Stomach smooth muscle (tissue), 2 donors: ENCODE measurements around the gene TNNI3.

Source experiments
- H3K27ac ChIP-seq: one replicate; pipeline ENCODE4 v1.7.0; 2013; ENCODE audit warnings: mild to moderate bottlenecking, low read length, inconsistent platforms
- H3K27me3 ChIP-seq, 2 donors: one replicate each; pipeline ENCODE4 v1.7.0; 2013; ENCODE audit warnings: low read length in 2 of 2; ENCODE audit not compliant: insufficient read depth in 2 of 2, control insufficient read depth in 1 of 2
- H3K36me3 ChIP-seq, 2 donors: one replicate each; pipeline ENCODE4 v1.7.0; 2013; ENCODE audit warnings: low read length in 2 of 2; ENCODE audit not compliant: control insufficient read depth in 2 of 2, insufficient read depth in 2 of 2
- H3K4me1 ChIP-seq: one replicate; pipeline ENCODE4 v1.7.0; 2013; ENCODE audit warnings: low read length; ENCODE audit not compliant: control insufficient read depth, insufficient read depth
- H3K4me3 ChIP-seq, 2 donors: one replicate each; pipeline ENCODE4 v1.7.0; 2013; ENCODE audit warnings: low read length in 2 of 2
- H3K9ac ChIP-seq, 2 donors: one replicate each; pipeline ENCODE4 v1.7.0; 2013; ENCODE audit warnings: low read length in 2 of 2, mild to moderate bottlenecking in 1 of 2
- H3K9me3 ChIP-seq, 2 donors: one replicate each; pipeline ENCODE4 v1.7.0; 2013; ENCODE audit warnings: low read length in 2 of 2; ENCODE audit not compliant: control insufficient read depth in 2 of 2
- donor health status: healthy.
- donor health status: Pancreatic carcinoma.

Gene TNNI3

DNA sequence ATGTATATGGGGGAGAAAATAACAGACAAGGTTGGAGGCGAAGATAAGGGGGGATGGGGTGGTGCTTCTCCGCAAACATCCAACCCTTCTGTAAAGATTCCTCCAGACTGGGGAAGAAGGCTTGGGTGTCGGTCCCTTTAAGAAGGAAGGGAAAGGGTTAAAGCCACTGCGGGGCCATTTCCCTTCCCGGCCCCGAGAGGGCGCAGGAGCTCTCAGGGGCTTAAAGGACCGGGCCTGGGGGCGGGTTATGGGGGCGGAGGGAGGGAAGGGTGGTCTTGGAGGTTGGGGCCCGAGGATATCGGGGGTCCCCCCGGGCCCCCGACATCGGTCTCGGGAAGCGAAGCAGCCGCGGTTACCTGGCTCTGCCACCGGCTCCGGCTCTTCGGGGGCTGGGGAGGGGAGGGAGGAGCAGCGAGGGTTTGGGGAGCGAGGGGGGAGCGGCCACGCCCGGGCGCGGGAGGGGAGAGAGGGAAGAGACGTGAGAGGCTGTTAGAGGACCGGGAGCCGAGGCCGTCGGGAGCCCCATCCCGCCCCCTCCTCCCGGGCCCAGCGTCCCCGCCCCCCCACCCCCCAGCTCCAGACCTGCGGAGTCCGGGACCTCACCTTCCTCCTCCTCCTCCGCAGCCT, 11.3 kb downstream of the TNNI3 start:
- H3K36me3 ChIP-seq = no peaks in the 10 kb centered on the region
- H3K27ac ChIP-seq = no peak overlapping the region
- peaks cover 54 to 55% of the 10 kb centered on the region in 2 donors for H3K27me3 ChIP-seq
- peaks cover under 1% of the 10 kb centered on the region for H3K4me1 ChIP-seq
- H3K9ac ChIP-seq = no peak overlapping the region
- H3K4me3 ChIP-seq = no peak overlapping the region
- no peaks in the 10 kb centered on the region for H3K9me3 ChIP-seq

DNA sequence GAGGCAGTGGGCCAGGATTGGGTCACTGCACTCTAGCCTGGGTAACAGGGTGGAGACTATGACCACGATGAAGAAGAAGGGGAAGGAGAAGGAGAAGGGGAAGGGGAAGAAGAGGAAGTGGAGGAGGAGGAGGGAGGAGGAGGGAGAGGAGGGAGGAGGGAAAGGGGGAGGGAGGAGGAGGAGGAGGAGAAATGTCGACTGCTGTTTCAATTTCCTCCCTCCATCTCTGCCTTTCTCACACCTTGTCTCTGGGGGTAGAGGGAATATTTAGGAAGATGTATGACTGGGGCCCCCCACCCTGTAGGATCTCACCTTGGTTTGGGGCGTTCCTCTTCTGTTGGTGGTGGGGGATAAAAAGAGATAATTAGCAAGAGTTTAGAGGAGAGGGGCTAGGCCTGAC, 12.3 kb downstream of the TNNI3 start:
- H3K4me3 ChIP-seq = no peak overlapping the region
- no peak overlapping the region for H3K27ac ChIP-seq
- no peaks in the 10 kb centered on the region for H3K36me3 ChIP-seq
- no peak overlapping the region for H3K9ac ChIP-seq
- peaks cover 53 to 55% of the 10 kb centered on the region in 2 donors for H3K27me3 ChIP-seq
- no peaks in the 10 kb centered on the region for H3K9me3 ChIP-seq
- H3K4me1 ChIP-seq = peaks cover 3% of the 10 kb centered on the region

DNA sequence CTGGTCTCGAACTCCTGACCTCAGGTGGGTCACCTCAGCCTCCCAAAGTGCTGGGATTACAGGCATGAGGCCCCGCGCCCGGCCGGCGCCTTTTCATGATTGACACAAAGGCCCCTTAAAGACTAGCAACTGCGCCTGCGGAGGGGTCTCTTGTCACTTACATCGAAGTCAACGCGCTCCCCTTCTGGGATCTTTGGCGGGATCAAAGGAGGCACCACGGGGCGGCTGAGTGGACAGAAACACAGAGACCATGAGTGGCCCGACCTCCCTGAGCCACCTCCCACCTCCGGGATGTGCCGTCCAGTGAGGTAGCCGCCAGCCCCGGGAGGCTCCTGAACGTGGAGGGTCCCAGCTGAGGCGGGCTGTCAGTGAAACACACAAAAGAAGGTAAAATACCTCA, 15.8 kb downstream of the TNNI3 start:
- Histone ChIP-seq H3K9ac (no peak overlapping the region), H3K27ac (no peak overlapping the region), H3K27me3 (peaks cover 45 to 47% of the 10 kb centered on the region in 2 donors), H3K4me1 (peaks cover 3% of the 10 kb centered on the region), H3K4me3 (no peak overlapping the region), H3K9me3 (no peaks in the 10 kb centered on the region), H3K36me3 (no peaks in the 10 kb centered on the region)

DNA sequence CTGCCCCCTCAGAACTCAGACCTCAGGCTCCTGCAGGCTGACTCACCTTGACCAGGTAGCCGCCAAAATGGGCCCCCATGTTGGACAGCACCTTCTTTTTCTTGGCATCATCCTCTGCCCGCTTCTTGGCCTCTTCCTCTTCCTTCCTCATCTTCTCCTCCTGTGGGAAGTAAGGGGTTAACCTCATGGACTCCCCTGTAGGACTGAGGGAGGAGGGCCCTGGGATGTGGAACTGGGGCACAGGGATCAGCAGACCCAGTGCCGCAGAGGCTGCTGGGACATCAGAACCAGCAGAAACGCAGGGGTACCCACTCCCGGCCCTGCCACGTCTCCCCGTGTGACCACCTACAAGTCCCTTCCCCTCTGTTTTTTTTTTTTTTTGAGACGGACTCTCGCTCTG, 19.6 kb downstream of the TNNI3 start:
- peaks cover 3% of the 10 kb centered on the region for H3K4me1 ChIP-seq
- no peak overlapping the region for H3K27ac ChIP-seq
- no peak overlapping the region for H3K9ac ChIP-seq
- no peaks in the 10 kb centered on the region for H3K36me3 ChIP-seq
- H3K4me3 ChIP-seq = no peak overlapping the region
- H3K9me3 ChIP-seq = no peaks in the 10 kb centered on the region
- H3K27me3 ChIP-seq = peaks cover 35 to 36% of the 10 kb centered on the region in 2 donors

DNA sequence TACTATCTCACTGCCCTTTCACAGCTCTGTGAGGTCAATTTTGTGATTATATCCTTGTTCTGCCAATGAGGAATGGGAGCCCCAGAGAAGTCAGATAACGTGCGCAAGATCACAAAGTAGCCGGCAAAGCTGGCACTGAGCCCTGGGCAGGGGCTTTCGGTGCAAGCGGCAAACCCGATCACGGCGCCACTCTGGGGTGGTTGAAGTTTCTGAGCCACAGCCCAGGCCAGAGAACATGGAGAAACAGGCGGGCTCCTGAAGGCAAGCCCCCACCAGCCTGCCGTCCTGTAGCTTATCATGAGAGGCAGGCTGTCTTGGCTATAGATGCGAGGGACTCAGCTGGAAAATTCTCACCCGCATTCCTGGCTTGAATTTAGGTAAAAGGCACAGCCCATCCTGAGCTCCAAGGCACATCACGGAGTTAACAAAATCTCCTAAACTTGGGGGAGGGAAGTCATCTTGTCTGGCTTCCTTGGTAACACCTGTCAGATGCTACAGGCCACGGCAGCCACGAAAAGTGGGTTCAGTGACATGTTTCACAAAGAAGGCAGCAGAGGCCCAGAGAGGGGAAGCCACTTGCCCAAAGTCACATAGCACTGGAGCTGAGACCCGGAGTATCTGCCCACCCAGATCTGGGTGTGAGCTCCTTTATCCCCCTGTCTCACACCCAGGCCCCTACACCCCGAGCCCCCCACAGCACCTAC, 21.0 kb downstream of the TNNI3 start:
- Histone ChIP-seq H3K9me3 (no peaks in the 10 kb centered on the region), H3K4me1 (peaks cover 3% of the 10 kb centered on the region), H3K9ac (no peak overlapping the region), H3K36me3 (no peaks in the 10 kb centered on the region), H3K4me3 (no peak overlapping the region), H3K27ac (no peak overlapping the region), H3K27me3 (peaks cover 28 to 34% of the 10 kb centered on the region in 2 donors)

DNA sequence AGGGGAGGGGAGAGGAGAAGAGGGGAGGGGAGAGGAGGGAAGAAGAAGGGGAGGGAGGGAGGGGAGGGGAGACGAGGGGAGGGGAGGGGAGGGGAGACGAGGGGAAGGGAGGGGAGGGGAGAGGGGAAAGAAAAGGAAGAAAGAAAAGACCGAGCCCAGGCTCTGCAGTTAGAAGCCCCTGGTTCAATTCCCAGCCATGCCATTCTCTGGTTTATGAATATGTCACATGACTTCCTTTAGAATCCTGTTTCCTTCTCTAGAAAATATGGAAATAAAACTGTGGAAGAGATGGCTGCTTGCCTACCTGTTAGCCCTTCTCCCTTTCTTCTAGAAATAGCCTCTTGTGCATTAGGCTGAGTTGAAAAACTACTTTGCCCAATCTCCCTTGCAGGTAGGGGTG, 22.8 kb downstream of the TNNI3 start:
- peaks cover 30 to 31% of the 10 kb centered on the region in 2 donors for H3K27me3 ChIP-seq
- H3K9ac ChIP-seq = no peak overlapping the region
- no peaks in the 10 kb centered on the region for H3K36me3 ChIP-seq

DNA sequence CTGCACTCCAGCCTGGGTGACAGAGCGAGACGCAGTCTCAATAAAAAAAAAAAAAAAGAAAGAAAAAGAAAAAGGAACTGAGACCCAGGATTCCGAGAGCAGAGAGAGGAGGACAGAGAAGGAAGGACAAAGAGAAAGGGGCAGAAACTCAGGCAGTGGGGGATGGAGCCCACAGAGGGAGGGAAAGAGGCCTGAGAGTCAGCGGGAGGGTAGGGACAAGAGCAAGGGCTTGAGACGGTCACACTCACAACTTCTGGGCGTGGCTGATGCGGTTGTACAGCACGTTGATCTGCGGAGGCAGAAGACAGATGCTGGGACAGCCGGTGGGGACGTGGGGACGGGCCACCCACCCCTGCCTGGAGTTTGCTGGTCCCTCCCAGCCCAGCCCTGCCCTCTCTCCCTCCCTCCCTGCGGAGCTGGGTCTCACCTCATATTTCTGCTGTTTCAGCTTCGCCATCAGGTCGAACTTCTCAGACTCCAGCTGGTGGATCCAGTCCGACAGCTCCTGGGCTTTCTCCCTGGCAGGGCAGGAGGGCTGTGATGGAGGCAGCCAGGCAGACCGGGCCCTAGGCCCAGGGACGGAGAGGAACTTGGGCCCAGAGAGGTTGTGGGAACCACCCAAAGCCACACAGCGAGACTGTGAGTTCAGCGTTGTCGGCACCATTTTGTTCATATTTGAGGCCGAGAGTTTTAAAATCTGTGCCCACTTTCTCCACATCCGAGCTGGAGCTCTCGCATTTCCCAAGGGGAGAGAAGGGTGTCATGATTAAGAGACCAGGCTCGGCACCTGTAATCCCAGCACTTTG, 23.7 kb downstream of the TNNI3 start:
- Histone ChIP-seq H3K27ac (no peak overlapping the region), H3K36me3 (no peaks in the 10 kb centered on the region), H3K9ac (no peak overlapping the region), H3K4me3 (no peak overlapping the region), H3K9me3 (no peaks in the 10 kb centered on the region), H3K4me1 (no peaks in the 10 kb centered on the region), H3K27me3 (peaks cover 29 to 31% of the 10 kb centered on the region in 2 donors)

More for the DNA sequence above, 22.8 kb downstream of the TNNI3 start:
- H3K4me3 ChIP-seq = no peak overlapping the region
- H3K27ac ChIP-seq = no peak overlapping the region
- no peaks in the 10 kb centered on the region for H3K9me3 ChIP-seq
- H3K4me1 ChIP-seq = no peaks in the 10 kb centered on the region

DNA sequence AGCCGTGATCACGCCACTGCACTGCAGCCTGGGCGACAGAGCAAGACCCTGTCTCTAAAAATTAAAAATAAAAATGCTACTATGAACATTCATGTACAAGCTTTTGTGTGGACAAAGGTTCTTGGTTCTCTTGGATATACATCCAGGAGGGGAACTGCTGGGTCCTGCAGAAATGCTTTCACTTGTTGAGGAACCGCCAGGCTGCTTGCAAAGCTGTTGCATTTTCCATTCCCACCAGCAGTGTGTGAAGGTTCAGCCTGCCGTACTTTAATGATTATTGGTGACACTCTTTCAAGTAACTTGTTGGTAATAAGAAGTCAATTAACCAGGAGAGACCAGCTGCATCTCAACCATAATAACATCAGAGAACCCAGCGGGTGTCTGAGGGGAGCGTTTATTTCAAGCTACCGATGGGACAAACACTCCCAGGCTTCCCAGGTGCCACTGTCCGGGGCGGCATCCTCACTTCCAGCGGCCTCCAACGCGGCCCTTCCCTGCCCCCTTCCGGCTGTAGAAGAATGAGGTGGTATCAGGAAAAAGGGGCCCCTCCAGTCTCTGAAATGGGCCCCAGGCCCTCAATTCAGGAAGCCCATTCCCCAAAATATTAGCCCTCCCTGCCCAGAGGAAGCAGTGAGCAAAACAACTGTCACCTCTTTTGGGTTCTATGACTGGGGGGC, 24.9 kb downstream of the TNNI3 start:
- no peak overlapping the region for H3K9ac ChIP-seq
- H3K9me3 ChIP-seq = no peaks in the 10 kb centered on the region
- H3K27me3 ChIP-seq = peaks cover 23 to 26% of the 10 kb centered on the region in 2 donors
- H3K27ac ChIP-seq = no peak overlapping the region
- H3K36me3 ChIP-seq = no peaks in the 10 kb centered on the region
- no peaks in the 10 kb centered on the region for H3K4me1 ChIP-seq
- no peak overlapping the region for H3K4me3 ChIP-seq

DNA sequence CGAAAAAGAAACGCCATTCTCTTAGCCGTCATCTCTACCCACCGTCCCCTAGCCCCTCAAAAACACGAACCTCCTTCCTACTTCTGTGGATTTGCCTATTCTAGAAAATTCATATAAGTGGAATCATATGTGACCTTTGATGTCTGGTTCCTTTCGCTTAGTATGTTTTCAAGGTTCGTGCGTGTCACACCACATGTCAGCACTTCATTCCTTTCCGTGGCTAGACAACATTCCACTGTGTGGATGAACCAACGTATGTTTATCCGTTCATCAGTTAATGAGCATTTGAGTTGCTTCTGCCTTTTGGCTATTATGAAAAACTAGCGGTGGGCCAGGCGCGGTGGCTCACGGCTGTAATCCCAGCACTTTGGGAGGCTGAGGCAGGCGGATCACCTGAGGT, 26.1 kb downstream of the TNNI3 start:
- Histone ChIP-seq H3K9me3 (no peaks in the 10 kb centered on the region), H3K4me3 (no peak overlapping the region), H3K4me1 (no peaks in the 10 kb centered on the region), H3K27ac (no peak overlapping the region), H3K36me3 (no peaks in the 10 kb centered on the region), H3K9ac (no peak overlapping the region), H3K27me3 (peaks cover 18 to 21% of the 10 kb centered on the region in 2 donors)

DNA sequence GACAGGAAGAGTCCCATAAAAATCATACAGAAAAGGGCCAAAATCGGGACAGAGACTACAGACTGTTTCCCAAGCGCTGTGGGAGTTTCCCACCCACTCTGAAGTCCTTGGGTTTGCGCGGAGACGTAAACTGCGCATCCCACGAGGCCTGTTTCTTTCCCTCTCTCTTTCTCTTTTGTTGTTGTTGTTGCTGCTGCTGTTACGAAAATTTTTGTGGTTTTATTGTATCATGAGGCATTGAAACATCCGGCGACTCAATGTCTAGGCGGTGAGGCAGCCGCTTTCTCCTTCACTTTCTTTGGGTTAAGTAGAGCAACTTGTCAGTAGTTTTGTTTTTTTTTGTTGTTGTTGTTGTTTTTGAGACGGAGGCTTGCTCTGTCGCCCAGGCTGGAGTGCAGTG, 38.5 kb downstream of the TNNI3 start:
- Histone ChIP-seq H3K4me1 (peaks cover 33% of the 10 kb centered on the region), H3K4me3 (no peak overlapping the region), H3K9me3 (no peaks in the 10 kb centered on the region), H3K27ac (no peak overlapping the region), H3K27me3 (peaks cover 0 to under 1% of the 10 kb centered on the region in 2 donors), H3K9ac (no peak overlapping the region), H3K36me3 (no peaks in the 10 kb centered on the region)
